Breast epithelium (tissue), 3 donors: ENCODE measurements around the gene FGR.

Experiments used
- CTCF ChIP-seq, 3 donors: fragments of 450-650 bp; IDR thresholded peaks; one replicate each; pipeline ENCODE4 v1.5.1; 2016 to 2017; ENCODE audit warnings: antibody characterized with exemption in 3 of 3, mild to moderate bottlenecking in 3 of 3, moderate library complexity in 3 of 3
- POLR2A ChIP-seq: fragments of 450-650 bp; IDR thresholded peaks from one replicate; pipeline ENCODE4 v1.6.1; 2016; ENCODE audit warnings: antibody characterized with exemption, mild to moderate bottlenecking, moderate library complexity
- POLR2AphosphoS5 ChIP-seq, 3 donors: sonication (generic); formaldehyde crosslinking; IDR thresholded peaks; one replicate each; pipeline ENCODE4 v1.6.1; 2017; ENCODE audit warnings: antibody characterized with exemption in 3 of 3

GRCh38 chr1:27596986-27597385 is 38.0 kb downstream of the FGR start:
- TF ChIP-seq POLR2A, result no peak
- TF ChIP-seq CTCF (IDR thresholded peaks at IDR 0.05), result no peak
- TF ChIP-seq POLR2AphosphoS5 (IDR thresholded peaks at IDR 0.05), result no peak
